ENCODE data around the gene CHRNA5.
A peak's percentile ranks its signal among the peaks of the same experiment; 100 is the strongest.
"Not testable (repeated sequence)": the region's sequence is repeated elsewhere in the genome, so short reads cannot be mapped to it uniquely, and the experiment has no call there.

CHRNA5 gene

DNA sequence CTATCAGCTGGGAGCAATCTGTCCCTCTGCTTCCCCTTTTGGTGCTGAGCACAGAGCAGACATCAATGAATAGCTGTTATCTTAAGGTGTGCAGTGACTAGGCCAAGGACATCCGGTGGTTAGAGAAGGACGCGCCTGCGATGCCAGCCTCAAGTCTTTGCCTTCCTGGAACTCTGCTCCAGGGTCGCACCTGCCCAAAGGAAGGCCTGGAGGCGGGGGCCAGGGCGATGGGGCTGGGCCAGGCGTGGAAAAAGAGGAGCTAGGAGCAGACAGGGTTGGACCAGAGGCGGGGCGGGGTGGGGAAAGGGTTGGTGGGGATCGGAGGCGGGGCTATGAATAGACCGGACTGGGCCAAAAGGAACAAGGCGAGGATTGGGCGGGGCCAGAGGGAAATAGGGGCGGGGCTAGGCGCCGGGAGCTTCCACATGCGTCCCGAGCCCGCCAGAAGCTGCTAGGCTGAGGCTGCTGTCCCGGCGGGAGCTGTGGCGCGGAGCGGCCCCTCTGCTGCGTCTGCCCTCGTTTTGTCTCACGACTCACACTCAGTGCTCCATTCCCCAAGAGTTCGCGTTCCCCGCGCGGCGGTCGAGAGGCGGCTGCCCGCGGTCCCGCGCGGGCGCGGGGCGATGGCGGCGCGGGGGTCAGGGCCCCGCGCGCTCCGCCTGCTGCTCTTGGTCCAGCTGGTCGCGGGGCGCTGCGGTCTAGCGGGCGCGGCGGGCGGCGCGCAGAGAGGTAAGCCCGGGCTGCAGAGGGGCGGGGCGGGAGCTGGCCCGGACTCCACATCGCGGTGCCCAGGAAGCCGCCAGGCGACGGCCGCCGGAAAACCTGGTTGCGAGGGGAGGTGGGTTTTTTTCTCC, at the start of gene CHRNA5:
TSS of gene CHRNA5 (plus strand) at position 424 of the 854 bp plus-strand sequence. CDS start at position 624, 200 bp downstream.
- peak; percentile 69 for DNase-seq (ENCODE audit: low read depth)

DNA sequence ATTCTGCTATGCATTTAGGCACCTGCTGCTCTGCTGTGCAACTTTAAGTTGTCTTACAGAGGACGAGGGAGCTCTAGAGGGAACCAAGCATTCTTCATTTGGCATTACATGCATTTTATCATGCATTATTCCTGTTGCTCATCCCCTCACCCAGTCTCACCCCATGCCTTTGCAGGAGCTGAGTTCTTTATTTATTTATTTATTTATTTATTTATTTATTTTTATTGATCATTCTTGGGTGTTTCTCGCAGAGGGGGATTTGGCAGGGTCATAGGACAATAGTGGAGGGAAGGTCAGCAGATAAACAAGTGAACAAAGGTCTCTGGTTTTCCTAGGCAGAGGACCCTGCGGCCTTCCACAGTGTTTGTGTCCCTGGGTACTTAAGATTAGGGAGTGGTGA, 45.3 kb upstream of the CHRNA5 start:
- DNase-seq (ENCODE audit: low read depth) = not testable (repeated sequence)

DNA sequence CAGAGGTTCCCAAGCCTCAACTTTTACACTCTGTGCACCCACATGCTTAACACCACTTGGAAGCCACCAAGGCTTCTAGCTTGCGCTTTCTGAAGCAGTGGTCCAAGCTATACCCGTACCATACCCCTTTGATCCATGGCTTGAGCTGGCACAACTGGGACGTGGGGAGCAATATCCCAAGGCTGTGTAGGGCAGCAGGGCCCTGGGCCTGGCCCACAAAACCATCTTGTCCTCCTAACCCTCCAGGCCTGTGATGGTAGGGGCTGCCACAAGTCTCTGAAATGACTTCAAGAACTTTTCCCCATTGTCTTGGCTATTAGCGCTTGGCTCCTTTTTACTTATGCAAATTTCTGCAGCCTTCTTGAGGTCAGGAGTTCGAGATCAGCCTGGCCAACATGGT, 41.1 kb upstream of the CHRNA5 start:
- no peak for DNase-seq (ENCODE audit: low read depth)

DNA sequence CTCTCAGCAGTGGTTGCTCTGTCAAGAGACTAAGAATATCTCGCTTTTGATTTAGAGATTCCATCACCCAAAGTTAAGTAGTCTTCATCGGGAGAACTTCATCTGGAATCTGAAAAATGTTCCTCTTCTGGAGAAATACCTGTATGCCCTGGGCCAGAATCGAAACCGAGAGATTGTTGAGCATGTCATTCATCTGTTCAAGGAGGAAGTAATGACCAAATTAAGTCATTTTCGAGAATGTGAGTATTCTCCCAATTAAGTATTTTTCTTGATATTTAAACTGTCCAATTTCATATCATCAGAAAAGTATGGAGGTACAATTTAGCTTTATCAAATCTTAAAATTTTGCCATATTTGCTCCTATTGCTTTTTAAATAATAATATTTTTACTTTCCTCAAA, 38.0 kb upstream of the CHRNA5 start:
- DNase-seq (ENCODE audit: low read depth) = no peak

DNA sequence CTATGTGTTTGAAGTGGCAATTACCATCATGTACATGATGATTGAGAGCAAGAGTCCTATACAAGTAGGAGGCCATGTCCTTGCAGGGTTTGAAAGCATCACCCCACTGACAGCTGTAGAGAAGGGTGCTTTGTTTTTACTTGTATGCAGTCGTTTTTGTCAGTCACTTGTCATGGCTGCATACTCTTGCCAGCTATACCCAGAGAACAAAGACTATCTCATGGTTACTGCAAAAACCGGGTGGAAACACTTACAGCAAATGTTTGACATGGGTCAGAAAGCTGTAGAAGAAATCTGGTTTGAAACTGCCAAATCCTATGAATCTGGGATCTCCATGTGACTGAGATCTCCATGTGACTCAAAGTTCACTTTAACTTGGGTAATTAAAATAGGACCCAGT, 32.0 kb upstream of the CHRNA5 start:
- no peak for DNase-seq (ENCODE audit: low read depth)

DNA sequence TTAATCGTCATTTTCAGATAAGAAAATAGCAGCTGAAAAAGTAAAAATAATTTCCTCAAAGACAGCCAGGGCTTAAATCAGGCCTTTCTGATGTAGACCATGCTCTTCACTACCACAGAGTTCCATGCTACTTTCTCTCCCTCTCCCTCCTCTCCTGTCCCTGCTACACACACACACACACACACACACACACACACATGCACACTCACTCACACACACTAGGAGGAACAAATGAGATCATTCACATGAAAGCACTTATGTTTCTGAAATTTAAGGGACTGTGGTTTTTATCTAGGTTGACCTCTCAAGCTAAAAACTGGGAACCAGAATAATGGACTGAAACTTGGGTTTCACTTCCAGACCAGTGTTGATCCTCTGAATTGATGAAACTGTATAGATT, 29.2 kb upstream of the CHRNA5 start:
- peak; percentile 13 for DNase-seq (ENCODE audit: low read depth)

DNA sequence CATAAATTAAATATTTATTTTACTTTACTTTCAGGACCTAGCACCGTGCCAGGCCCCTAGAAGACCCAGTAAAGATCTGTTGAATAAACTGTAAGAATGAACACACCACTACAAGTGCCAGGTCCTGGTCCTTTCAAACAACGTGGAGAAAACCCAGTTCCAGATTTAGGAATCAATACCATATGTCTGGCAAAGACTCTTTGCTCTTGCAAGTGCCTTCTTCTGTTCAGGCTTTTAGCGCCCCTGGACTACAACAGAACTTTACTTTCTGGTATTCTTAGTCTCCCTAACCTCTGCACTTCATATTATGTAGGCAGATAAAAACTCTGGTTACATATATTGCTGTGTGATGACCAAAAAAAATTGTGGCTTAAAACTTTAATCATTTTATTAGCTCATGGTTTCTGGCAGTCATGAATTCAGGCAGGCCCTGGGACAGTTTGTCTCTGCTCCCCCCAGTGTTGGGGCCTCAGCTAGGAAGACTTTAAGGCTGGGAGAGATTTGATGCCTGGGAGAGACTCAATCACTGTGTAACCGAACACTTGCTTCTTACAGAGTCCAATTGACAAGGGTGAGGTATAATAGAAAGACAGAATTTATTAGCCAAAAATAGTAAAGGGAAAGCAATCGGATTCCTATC, 27.9 kb upstream of the CHRNA5 start:
- DNase-seq (ENCODE audit: low read depth) = no peak

DNA sequence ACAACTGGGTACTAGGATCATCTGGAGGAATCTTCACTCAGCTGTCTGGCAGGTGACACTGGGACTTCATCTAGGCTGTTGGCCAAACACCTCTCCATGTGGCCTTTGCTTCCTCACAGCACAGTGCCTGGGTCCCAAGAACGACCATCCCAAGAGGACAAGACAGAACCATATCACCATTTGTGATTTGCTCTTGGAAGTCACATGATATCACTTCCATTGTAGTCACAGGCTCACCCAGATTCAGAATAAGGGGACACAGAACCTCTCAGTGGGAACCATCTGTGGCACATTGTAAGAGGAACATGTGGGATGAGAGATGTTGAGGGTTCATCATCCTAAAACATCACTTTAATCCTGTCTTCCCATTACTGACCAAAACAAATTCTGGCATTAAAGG, 27.0 kb upstream of the CHRNA5 start:
- no peak for DNase-seq (ENCODE audit: low read depth)

DNA sequence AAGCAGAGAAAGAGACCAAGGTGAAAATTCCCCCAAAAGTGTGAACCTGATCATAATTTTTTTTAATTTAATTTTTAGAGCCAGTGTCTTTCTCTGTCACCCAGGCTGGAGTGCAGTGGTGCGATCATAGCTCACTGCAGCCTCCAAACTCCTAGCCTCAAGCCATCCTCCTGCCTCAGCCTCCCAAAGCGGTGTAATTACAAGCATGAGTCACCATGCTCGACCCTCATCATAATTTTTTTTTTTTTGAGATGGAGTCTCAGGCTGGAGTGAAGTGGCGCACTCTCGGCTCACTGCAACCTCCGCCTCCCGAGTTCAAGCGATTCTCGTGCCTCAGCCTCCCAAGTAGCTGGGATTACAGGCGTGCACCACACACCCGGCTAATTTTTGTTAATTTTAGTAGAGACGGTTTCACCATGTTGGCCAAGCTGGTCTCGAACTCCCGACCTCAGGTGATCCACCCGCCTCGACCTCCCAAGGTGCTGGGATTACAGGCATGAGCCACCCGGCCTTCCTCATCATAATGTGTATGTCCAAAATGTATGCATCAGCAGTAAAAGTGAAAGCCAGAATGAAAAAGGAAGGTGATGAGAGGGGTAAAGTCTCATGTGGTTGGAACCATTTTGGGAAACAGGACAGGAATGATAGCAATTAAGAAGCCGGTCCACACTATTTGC, 25.7 kb upstream of the CHRNA5 start:
- DNase-seq (ENCODE audit: low read depth) = not testable (repeated sequence)

DNA sequence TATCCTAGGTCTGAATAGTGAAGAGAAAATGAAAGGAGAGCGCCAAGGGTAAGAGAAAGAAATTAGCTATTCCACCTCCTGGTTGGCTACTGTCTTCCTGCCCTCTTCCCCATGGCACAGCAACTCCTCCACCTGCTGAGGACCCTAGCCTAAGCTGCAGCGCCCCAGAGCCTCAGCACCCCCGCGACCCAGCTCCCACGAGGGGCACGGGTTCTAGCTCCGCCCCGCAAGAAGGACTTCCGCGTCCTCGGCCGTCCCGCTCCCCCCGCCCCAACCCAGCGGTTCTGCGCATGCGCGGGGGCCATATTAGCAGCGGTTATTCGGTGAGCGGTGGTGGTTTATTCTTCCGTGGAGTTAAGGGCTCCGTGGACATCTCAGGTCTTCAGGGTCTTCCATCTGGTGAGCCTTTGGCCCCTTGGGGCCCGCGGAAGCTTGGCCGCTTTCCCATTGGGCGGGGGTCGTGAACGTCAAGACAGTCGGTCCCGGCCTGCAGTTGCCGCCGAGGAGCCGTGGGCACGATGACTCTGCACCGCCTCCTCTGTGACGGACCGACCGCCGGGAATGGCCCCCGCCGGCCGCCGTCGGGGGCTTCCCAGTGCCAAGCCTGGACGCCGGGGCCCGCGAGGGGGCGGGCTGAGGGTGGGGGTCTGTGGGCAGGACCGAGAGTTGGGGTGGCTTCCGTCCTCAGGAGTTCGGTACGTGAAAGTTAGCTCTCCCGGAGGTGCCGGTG, 25.0 kb upstream of the CHRNA5 start, which contains the start of gene PSMA4:
TSS of gene PSMA4 (plus strand) at position 304 of the 730 bp plus-strand sequence. CDS start 1,484 bp downstream, outside the sequence.
- DNase-seq (ENCODE audit: low read depth) = peak; percentile 65

DNA sequence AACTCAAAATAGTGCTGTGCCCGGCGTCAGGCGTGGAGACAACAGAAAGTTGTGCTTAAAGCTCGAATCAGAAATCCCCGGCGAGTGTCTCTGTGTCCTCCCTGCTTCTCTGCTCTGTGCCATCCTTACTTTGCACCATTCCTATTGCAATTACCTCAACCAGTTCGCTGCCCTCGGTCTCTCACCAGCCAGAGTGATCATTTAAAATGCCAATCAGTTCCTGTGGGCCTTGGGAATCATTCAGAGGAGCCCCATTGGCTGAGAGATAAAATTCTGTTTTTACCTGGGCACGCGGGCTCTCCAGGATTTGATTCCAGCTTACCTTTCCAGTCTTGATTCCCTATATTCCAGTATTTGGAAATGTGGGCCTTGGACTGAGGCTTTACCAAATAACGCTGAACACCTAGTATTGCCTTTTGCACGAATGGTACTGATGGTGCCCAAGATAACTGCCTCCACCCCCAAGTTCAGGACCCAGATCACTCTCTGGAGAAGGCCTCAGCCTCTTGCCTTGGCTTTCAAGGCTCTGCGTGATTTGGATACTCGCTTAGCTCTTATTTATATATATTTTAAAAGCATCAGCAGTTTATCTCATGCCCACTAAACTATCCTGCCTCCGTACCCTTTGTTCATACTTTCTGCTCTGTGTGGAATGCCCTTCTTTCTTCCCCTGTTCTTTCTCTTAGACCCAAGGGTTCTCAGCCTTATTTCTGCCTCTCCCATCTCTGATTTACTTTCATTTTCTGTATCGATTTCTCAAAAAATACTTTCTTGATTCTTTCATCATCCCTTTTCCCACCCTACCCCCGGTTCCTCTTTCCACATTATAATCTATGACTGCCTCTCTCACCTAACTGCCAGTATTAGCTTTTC, 24.2 kb upstream of the CHRNA5 start:
- no peak for DNase-seq (ENCODE audit: low read depth)

DNA sequence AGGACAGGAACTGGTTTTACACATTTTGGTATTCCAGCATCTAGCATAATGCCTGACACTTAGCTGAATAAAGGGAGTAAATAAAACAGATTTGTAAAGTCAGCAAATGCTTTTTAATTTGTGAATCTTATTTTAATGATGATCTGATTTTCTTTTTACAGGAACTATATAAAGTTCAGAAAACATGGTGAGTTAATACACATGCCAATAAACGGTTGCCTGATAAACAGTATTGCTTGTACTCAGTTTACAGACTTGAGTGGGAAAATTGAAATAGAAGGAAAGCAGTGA, 23.6 kb upstream of the CHRNA5 start:
- DNase-seq (ENCODE audit: low read depth) = no peak

DNA sequence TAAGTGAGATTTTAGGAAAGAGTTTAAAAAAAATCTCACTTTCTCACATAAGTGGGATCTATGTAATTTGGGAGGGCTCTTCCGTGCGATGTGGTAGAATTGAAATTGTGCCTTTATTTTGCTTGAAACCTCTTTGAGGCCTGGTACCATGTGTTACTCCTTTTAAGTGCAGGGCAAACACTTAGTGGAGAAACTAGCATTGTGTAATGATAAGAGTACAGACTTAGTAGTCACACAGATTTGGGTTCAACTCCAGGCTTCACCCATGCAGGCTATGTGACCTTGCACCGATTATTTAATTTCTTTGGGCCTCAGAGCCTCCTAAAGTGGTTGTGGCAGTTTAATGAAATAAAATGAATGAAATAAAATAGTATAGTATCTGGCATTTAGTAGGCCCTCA, 22.7 kb upstream of the CHRNA5 start:
- no peak for DNase-seq (ENCODE audit: low read depth)

DNA sequence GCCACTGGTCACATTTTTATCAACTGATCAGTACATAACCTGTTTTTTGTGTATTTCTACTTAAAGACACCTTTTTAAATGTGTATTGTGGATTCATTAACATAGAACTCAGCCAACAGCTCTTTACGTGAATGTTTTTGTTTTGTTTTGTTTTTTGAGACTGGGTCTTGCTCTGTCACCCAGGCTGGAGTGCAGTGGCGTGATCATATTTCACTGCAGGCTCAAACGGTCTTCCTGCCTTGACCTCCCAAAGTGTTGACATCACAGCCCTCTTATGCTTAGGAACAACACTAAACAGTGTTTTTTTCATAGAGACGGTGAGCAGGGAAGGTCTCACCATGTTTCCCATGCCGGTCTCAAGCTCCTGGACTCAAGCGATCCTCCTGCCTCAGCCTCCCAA, 15.1 kb upstream of the CHRNA5 start:
- no peak for DNase-seq (ENCODE audit: low read depth)

DNA sequence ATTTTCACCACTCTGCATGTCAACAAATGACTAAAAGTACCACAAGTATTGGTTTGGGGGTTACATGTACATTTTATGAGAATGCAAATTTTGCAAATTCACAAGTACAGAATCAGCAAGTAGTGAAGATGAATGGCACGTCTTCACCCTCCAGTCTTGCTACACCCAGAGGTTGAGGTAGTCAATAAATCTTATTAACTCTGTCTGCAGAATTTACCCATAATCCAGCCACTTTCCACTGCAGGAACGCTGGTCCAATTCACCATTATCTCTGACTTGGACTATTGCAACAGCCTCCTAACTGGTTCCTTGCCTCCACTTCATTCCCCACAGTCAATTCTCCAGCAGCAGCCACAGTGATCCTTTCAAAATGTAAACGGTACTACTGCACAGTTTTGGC, 14.5 kb upstream of the CHRNA5 start:
- no peak for DNase-seq (ENCODE audit: low read depth)

DNA sequence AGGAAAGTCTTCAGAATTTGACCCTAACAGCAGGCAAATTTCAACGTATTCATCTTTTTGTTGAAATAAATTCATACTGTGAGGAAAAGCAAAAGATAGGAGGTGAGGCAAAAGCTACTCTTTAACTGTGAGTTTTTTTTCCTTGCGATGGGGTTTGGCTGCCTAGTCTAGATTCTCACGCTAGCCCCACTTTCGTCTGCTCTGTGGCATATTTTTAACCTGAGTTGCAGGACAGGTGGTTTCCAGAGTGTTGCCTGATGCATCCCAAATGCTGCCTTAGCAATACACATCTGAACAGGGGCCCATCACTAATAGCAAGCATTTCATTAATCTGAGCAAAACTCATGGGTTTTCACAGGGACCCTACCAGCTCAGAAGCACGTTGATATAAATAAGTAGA, 13.4 kb upstream of the CHRNA5 start:
- DNase-seq (ENCODE audit: low read depth) = no peak

DNA sequence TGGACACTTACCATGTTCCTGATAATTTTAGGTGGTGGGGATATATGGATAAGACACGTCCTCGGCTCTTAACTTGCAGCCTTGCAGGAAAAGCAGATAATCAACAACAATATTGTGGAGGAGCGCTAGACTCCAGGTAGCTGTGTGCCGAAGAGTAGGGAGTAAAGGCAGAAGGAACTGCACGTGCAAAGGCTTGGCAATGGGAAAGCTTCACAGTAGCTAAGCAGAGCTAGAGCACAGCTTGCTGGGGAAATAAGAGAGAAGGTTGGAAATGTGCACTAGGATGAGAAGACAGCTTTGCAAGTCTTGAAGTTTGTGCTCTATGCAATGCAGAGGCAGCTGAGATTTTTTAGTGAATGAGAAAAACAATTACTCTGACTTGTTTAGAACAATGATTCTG, 12.7 kb upstream of the CHRNA5 start:
- DNase-seq (ENCODE audit: low read depth) = no peak

DNA sequence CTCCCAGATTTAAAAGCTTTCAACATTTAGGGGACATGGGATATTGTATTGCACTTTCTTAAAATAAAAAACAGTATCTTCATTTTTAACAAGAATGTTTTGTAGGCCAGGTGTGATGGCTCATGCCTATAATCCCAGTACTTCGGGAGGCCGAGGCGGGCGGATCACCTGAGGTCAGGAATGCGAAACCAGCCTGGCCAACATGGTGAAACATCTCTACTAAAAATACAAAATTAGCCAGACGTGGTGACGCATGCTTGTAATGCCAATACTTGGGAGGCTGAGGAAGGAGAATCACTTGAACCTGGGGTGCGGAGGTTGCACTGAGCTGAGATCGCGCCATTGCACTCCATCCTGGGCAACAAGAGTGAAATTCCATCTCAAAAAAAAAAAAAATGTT, 5.1 kb upstream of the CHRNA5 start:
- not testable (repeated sequence) for DNase-seq (ENCODE audit: low read depth)

DNA sequence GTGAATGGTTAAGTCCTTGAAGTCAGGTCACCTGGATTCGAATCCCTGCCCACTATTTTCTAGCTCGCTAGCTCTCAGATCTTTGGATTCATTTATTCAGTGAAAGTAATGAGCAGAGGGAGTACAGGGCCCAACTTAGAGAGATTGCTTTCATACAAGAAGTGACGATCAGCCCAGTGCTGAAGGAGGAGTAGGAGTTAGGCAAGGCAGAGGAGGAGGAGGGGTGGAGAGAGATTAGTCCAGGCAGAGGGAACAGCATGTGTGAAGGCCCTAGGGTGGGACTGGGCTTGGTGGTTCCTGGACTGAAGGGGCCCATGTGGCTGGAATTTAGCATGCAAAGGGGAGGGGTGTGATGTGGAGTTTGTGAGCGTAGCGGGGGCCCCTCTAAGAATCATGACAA, 3.8 kb upstream of the CHRNA5 start:
- no peak for DNase-seq (ENCODE audit: low read depth)

DNA sequence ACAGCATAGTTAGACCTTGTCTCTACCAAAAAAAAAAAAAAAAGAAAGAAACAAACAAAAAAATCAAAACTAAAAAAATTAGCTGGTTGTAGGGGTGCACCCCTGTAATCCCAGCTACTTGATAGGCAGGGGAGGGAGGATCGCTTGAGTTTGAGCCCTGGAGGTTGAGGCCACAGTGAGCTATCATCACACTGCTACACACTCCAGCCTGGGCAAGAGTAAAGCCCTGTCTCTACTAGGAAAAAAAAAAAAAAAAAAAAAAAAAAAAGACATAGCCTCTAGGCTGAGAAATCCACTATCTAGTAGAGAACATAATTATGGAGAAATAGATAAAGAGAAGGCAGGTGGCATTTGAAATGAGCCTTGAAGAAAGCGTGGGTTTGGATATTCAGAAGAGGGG, 2.2 kb upstream of the CHRNA5 start:
- DNase-seq (ENCODE audit: low read depth) = no peak

DNA sequence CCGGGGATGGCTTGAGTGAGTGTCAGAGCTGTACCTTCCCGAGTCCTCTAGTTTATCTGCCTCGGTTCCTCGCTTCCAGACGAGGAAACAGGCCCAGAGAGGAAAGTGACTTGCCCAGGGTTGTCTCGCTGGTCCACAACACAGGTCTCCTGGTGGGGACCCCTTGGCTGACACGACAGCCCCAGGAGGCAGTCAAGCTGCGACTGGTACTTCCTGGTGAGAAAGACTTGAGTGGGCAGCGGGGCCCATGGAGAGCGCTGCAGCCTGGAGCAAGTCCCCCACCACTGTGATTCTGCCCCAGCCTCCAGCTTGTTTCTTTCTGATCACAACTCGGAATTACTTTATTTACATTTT, 600 bp upstream of the CHRNA5 start:
- DNase-seq (ENCODE audit: low read depth) = no peak

Measured in amniotic epithelial cell (primary cell).